GM12878 (cell line): ENCODE results near the gene FOSL1. TPM values are rescaled to one million over a fixed set of nuclear protein-coding genes. Genes with fewer than 3 reads are reported as not detected.

Source experiments
- ATAC-seq: fragments of 200-7000 bp; cut with Tn5 transposase; 3 replicates; pipeline ENCODE4 v1.9.1; 2020; ENCODE audit warnings: mild to moderate bottlenecking, moderate library complexity
- BruUV-seq: library from RNA; stranded (reverse); fragments of 400-500 nt; replicated peaks from 2 replicates; lab custom pipeline; 2021; lab: Mats Ljungman, UMichigan
- CTCF ChIA-PET: fragments of 300-600 bp; sonication (Branson Sonifier 250); formaldehyde crosslinking; extraction: SDS; loops from one replicate; lab custom pipeline; 2021; ENCODE audit warnings: inconsistent platforms; lab: Yijun Ruan, JAX
- POLR2A ChIA-PET: fragments of 350-600 bp; formaldehyde crosslinking; extraction: SDS; loops from one replicate; lab custom pipeline; 2021; ENCODE audit warnings: inconsistent platforms; lab: Charles Lee
- RAD21 ChIA-PET: fragments of 300-600 bp; sonication (Branson Sonifier 250); formaldehyde crosslinking; loops from one replicate; lab custom pipeline; 2023; ENCODE audit warnings: antibody characterized with exemption; ENCODE audit not compliant: unreplicated experiment; lab: Charles Lee
- SMC1A ChIA-PET: fragments of 300-600 bp; sonication (Branson Sonifier 250); formaldehyde crosslinking; loops from one replicate; lab custom pipeline; 2023; ENCODE audit not compliant: unreplicated experiment, uncharacterized antibody; lab: Charles Lee
- DNase-seq: peaks from one replicate; pipeline ENCODE4 v3.0.0-alpha.2; 2011; ENCODE audit warnings: low read depth, low spot score
- FAIRE-seq: peaks from 3 replicates; lab custom pipeline; 2011; peaks lifted over from hg19 to GRCh38; lab: Jason Lieb, UNC
- H2AFZ ChIP-seq: 2 replicates; pipeline ENCODE4 v1.6.0; 2011; ENCODE audit warnings: low read depth, low read length, control low read depth; ENCODE audit not compliant: control insufficient read depth
- H3K27ac ChIP-seq: 2 replicates; pipeline ENCODE4 v1.5.1; 2011; ENCODE audit warnings: control low read depth; ENCODE audit not compliant: control insufficient read depth, insufficient read depth
- H3K27me3 ChIP-seq, 2 experiments: replicated peaks in 1 of 2; 2 replicates each; pipeline versions ENCODE4 v1.6.0 to v1.6.1; 2011; ENCODE audit warnings: low read length in 1 of 2; ENCODE audit not compliant: control insufficient read depth in 2 of 2, insufficient read depth in 2 of 2
- H3K36me3 ChIP-seq, 2 experiments: 2 replicates each; pipeline ENCODE4 v1.5.1; 2011; ENCODE audit warnings: low read length in 1 of 2; ENCODE audit not compliant: control insufficient read depth in 2 of 2, insufficient read depth in 2 of 2
- H3K4me1 ChIP-seq: 2 replicates; pipeline ENCODE4 v1.6.1; 2011; ENCODE audit warnings: mild to moderate bottlenecking, low read length, moderate library complexity, mixed read lengths; ENCODE audit not compliant: control insufficient read depth, insufficient read depth
- H3K4me2 ChIP-seq: 2 replicates; pipeline ENCODE4 v1.6.0; 2011; ENCODE audit warnings: control low read depth; ENCODE audit not compliant: control insufficient read depth, insufficient read depth
- H3K4me3 ChIP-seq: fragments of 200-600 bp; sonication (generic); 2 replicates; pipeline ENCODE4 v1.5.1; 2016
- H3K79me2 ChIP-seq: 2 replicates; pipeline ENCODE4 v1.6.0; 2011; ENCODE audit warnings: low read length; ENCODE audit not compliant: control insufficient read depth, insufficient read depth
- H3K9ac ChIP-seq: 2 replicates; pipeline ENCODE4 v1.8.0; 2011; ENCODE audit warnings: low read length, control low read depth, mixed read lengths; ENCODE audit not compliant: control insufficient read depth, insufficient read depth
- H3K9me3 ChIP-seq: replicated peaks from 3 replicates; pipeline ENCODE4 v1.5.1; 2011; ENCODE audit warnings: mild to moderate bottlenecking, low read length; ENCODE audit not compliant: control insufficient read depth, insufficient read depth
- H4K20me1 ChIP-seq: 2 replicates; pipeline ENCODE4 v1.6.0; 2011; ENCODE audit not compliant: control insufficient read depth, insufficient read depth
- CREM ChIP-seq: IDR thresholded peaks from 2 replicates; pipeline ENCODE4 v1.6.1; 2014; ENCODE audit warnings: antibody characterized with exemption, low read depth
- POLR2AphosphoS2 ChIP-seq: IDR thresholded peaks from 2 replicates; pipeline ENCODE4 v1.6.1; 2011; ENCODE audit warnings: low read depth, mild to moderate bottlenecking, low read length, improper control_type of control experiment, moderate library complexity
- POLR2AphosphoS5 ChIP-seq: IDR thresholded peaks from 2 replicates; pipeline ENCODE4 v1.6.1; 2011; ENCODE audit warnings: mild to moderate bottlenecking, low read length, inconsistent platforms
- ZBED1 ChIP-seq: IDR thresholded peaks from 2 replicates; pipeline ENCODE4 v1.6.1; 2016; ENCODE audit warnings: borderline replicate concordance
- WGBS: methylation state at CpG from one replicate; pipeline ENCODE4 v1.1.6; 2016; ENCODE audit warnings: low lambda C conversion rate; ENCODE audit not compliant: insufficient replicate concordance, insufficient coverage; ENCODE audit errors: missing lambda C conversion rate; 5-methylcytosine and 5-hydroxymethylcytosine counted together
- in situ Hi-C: fragments of 300-500 bp; cut with MboI; formaldehyde crosslinking; loops from 9 replicates; pipeline ENCODE4 v1.14.3; 2018; ENCODE audit warnings: mixed read lengths
- intact Hi-C: fragments of 100-400 bp; cut with micrococcal nuclease; formaldehyde crosslinking; loops from one replicate; pipeline ENCODE4 v1.14.2; 2022; ENCODE audit not compliant: unreplicated experiment
- polyA plus RNA-seq, 11 experiments: library from polyadenylated mRNA; depleted of rRNA in 4 of 11; unstranded in 6 of 11; stranded (reverse) in 5 of 11; fragments of >200 nt; fragmentation: Nextera tagmentation in 4 of 11; fragmentation: Illumina TruSeq in 1 of 11; extraction: Ambion mirVana in 4 of 11; extraction: Trizol in 1 of 11; gene quantifications; 1 replicate in 1 of 11; 2 replicates in 10 of 11; pipeline versions ENCODE4 v1.2.1 to v1.2.3, GENCODE V29; 2011 to 2016; ENCODE audit warnings: inconsistent platforms in 2 of 11, missing spikeins in 2 of 11, low read depth in 1 of 11
- total RNA-seq, 4 experiments: library from RNA; depleted of rRNA in 3 of 4; stranded (reverse); fragments of >200 nt in 3 of 4; fragmentation: Illumina TruSeq in 1 of 4; extraction: Trizol in 1 of 4; gene quantifications; 2 replicates each; pipeline versions ENCODE4 v1.2.1 to v1.2.3, GENCODE V29; 2013 to 2021
- TF ChIP-seq, protein P1 (sequence below): IDR thresholded peaks from 2 replicates; pipeline ENCODE4 v1.6.1; 2012; ENCODE audit warnings: low read length, inconsistent platforms

The FOSL1 gene
- total and polyA plus RNA-seq, 10 of the 15 experiments (the other 5 are each of a cell fraction or from before 2014, with no cell fraction given), result 0.82 to 5.4 (median 2.1) TPM

DNA sequence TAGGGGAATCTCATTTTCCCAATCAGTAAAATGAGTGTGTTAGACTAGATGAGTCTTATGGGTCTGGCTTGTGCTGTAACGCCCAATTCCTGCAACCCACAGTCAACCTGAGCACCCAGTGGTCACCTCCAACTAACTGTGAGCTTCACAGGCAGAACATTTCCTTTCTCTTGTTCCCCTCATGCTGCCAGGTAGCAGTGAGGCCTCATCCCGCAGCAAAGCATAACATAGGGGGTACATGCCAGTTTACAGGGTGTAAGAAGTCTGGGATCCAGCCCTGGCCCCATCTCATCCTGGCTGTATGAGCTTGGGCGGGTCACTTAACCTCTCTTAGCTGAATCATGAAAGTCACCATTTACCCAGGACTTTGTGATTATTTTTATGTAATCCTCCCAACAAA lies 31.3 kb downstream of the FOSL1 start:
- DNase-seq (no peak), ATAC-seq (no peak), FAIRE-seq (no peak)
- Histone ChIP-seq H3K27me3 (no peaks in the 10 kb centered on the region), H3K27ac (no peak overlapping the region), H3K4me3 (no peak overlapping the region), H3K9me3 (no peaks in the 10 kb centered on the region), H3K4me1 (peaks cover 9% of the 10 kb centered on the region), H3K36me3 (peaks cover 13 to 26% of the 10 kb centered on the region in 2 experiments), H3K9ac (no peak overlapping the region), H3K4me2 (no peak overlapping the region), H4K20me1 (no peaks in the 10 kb centered on the region), H3K79me2 (no peaks in the 10 kb centered on the region), H2AFZ (no peak overlapping the region)
- 83% methylated on average over 3 of the region's 3 CpGs for WGBS
- intact Hi-C loops (no loop called here), in situ Hi-C loops (loop anchor here (25.0 kb wide), 1 partner anchor 1632 kb away; the partner anchor contains the start of genes DNAJC4, FKBP2, NUDT22 and PPP1R14B)
- POLR2A ChIA-PET, result interaction anchor here (1.2 to 4.5 kb wide), 3 partner anchors 8 to 22 kb away, joined by 3 to 44 read pairs (median 4); partner anchors contain the start of genes CCDC85B, CFL1 and MUS81
- no TSS peak for BruUV-seq
- SMC1A ChIA-PET, result interaction anchor here (0.6 to 2.3 kb wide), 2 partner anchors 9 to 19 kb away, joined by 3 to 7 read pairs; partner anchors contain the start of genes FIBP and MUS81
- RAD21 ChIA-PET, result no interaction called here
- TF ChIP-seq CREM, result no peak
- 0 out of 2 replicates have a peak, but pooled peaks have one; percentile 15 for TF ChIP-seq POLR2AphosphoS5
- TF ChIP-seq, protein P1, sequence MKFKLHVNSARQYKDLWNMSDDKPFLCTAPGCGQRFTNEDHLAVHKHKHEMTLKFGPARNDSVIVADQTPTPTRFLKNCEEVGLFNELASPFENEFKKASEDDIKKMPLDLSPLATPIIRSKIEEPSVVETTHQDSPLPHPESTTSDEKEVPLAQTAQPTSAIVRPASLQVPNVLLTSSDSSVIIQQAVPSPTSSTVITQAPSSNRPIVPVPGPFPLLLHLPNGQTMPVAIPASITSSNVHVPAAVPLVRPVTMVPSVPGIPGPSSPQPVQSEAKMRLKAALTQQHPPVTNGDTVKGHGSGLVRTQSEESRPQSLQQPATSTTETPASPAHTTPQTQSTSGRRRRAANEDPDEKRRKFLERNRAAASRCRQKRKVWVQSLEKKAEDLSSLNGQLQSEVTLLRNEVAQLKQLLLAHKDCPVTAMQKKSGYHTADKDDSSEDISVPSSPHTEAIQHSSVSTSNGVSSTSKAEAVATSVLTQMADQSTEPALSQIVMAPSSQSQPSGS, result peak; percentile 21; the same call in 1 of the 2 replicates
- peak; percentile 32; the same call in 1 of the 2 replicates for TF ChIP-seq POLR2AphosphoS2
- TF ChIP-seq ZBED1, result peak; percentile 34; the same call in 1 of the 2 replicates
- CTCF ChIA-PET, result interaction anchor here (1.2 to 4.5 kb wide), 3 partner anchors 9 to 119 kb away, joined by 3 to 41 read pairs (median 6); partner anchors contain the start of genes CFL1 and MUS81
